DOHH2 (cell line): ENCODE results near the gene ATG14.

ENCODE experiments used
- EZH2phosphoT487 ChIP-seq: fragments of 200-600 bp; sonication (generic); IDR thresholded peaks from 2 replicates; pipeline ENCODE4 v1.6.1; 2017; ENCODE audit warnings: borderline replicate concordance, mild to moderate bottlenecking, antibody characterized with exemption, low read length, moderate library complexity, mixed read lengths
- TF ChIP-seq, protein P1 (sequence below): fragments of 200-600 bp; sonication (generic); IDR thresholded peaks from one replicate; pipeline ENCODE4 v1.5.1; 2014; ENCODE audit warnings: antibody characterized with exemption, mild to moderate bottlenecking, low read depth, low read length; ENCODE audit not compliant: poor library complexity, severe bottlenecking

DNA sequence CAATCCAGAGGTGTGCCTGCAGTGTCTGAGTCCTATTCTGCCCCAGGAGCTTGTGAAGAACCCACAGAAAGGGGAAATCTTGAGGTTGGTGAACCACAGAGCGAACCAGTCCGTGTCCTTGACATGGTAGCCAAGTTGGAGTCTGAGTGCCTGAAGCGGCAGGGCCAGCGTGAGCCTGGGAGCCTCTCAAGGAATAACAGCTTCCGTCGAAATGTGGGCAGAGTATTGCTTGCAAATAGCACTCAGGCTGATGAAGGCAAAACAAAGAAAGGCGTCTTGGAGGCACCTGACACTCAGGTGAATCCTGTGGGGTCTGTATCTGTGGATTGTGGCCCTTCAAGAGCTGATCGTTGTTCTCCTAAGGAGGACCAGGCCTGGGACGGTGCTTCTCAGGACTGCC is 60.5 kb downstream of the ATG14 start:
- TF ChIP-seq, protein P1, sequence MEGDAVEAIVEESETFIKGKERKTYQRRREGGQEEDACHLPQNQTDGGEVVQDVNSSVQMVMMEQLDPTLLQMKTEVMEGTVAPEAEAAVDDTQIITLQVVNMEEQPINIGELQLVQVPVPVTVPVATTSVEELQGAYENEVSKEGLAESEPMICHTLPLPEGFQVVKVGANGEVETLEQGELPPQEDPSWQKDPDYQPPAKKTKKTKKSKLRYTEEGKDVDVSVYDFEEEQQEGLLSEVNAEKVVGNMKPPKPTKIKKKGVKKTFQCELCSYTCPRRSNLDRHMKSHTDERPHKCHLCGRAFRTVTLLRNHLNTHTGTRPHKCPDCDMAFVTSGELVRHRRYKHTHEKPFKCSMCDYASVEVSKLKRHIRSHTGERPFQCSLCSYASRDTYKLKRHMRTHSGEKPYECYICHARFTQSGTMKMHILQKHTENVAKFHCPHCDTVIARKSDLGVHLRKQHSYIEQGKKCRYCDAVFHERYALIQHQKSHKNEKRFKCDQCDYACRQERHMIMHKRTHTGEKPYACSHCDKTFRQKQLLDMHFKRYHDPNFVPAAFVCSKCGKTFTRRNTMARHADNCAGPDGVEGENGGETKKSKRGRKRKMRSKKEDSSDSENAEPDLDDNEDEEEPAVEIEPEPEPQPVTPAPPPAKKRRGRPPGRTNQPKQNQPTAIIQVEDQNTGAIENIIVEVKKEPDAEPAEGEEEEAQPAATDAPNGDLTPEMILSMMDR = no peak
- no peak for TF ChIP-seq EZH2phosphoT487
